HEK293 (cell line): ENCODE measurements around the gene SDF2.

ENCODE experiments used
- BCL11A ChIP-seq: fragments of 450-650 bp; formaldehyde crosslinking; IDR thresholded peaks from 2 replicates; pipeline ENCODE4 v1.5.1; 2016; ENCODE audit warnings: low read depth, missing biosample characterization, missing genetic modification characterization
- FEZF1 ChIP-seq: fragments of 450-650 bp; formaldehyde crosslinking; IDR thresholded peaks from 2 replicates; pipeline ENCODE4 v1.5.1; 2016; ENCODE audit warnings: missing biosample characterization, missing genetic modification characterization
- HOXD13 ChIP-seq: sonication (generic); formaldehyde crosslinking; IDR thresholded peaks from 2 replicates; pipeline ENCODE4 v1.8.0; 2022; ENCODE audit warnings: missing genetic modification reagents, borderline replicate concordance
- OVOL3 ChIP-seq: fragments of 450-650 bp; formaldehyde crosslinking; IDR thresholded peaks from 2 replicates; pipeline ENCODE4 v1.5.1; 2016; ENCODE audit warnings: missing biosample characterization, missing genetic modification characterization
- TRIM28 ChIP-seq: IDR thresholded peaks from 2 replicates; pipeline ENCODE4 v1.6.1; 2011; ENCODE audit warnings: low read length, control low read depth, borderline replicate concordance
- YY1 ChIP-seq: fragments of 450-650 bp; formaldehyde crosslinking; IDR thresholded peaks from 2 replicates; pipeline ENCODE4 v1.5.1; 2018; ENCODE audit warnings: missing biosample characterization, missing genetic modification characterization
- ZEB2 ChIP-seq: fragments of 450-650 bp; formaldehyde crosslinking; IDR thresholded peaks from 2 replicates; pipeline ENCODE4 v1.5.1; 2016; ENCODE audit warnings: missing biosample characterization, missing genetic modification characterization
- ZFHX2 ChIP-seq: fragments of 450-650 bp; formaldehyde crosslinking; conservative IDR thresholded peaks from 2 replicates; pipeline ENCODE4 v1.5.1; 2016; ENCODE audit warnings: missing biosample characterization, missing genetic modification characterization
- ZNF146 ChIP-seq: fragments of 450-650 bp; formaldehyde crosslinking; IDR thresholded peaks from 2 replicates; pipeline ENCODE4 v1.5.1; 2016; ENCODE audit warnings: missing biosample characterization, missing genetic modification characterization
- ZNF202 ChIP-seq: fragments of 450-650 bp; formaldehyde crosslinking; IDR thresholded peaks from 2 replicates; pipeline ENCODE4 v1.5.1; 2016; ENCODE audit warnings: missing biosample characterization, missing genetic modification characterization, borderline replicate concordance
- ZNF23 ChIP-seq: fragments of 450-650 bp; formaldehyde crosslinking; IDR thresholded peaks from 2 replicates; pipeline ENCODE4 v1.5.1; 2016; ENCODE audit warnings: missing biosample characterization, missing genetic modification characterization, borderline replicate concordance
- ZNF341 ChIP-seq: fragments of 450-650 bp; formaldehyde crosslinking; IDR thresholded peaks from 2 replicates; pipeline ENCODE4; 2016; ENCODE audit warnings: low read depth, missing biosample characterization, missing genetic modification characterization
- ZNF354C ChIP-seq: fragments of 450-650 bp; formaldehyde crosslinking; IDR thresholded peaks from 2 replicates; pipeline ENCODE4 v1.5.1; 2016; ENCODE audit warnings: missing biosample characterization, missing genetic modification characterization, low read depth, borderline replicate concordance
- ZNF48 ChIP-seq: fragments of 450-650 bp; formaldehyde crosslinking; IDR thresholded peaks from 2 replicates; pipeline ENCODE4 v1.5.1; 2016; ENCODE audit warnings: missing biosample characterization, missing genetic modification characterization
- ZNF530 ChIP-seq: fragments of 450-650 bp; formaldehyde crosslinking; IDR thresholded peaks from 2 replicates; pipeline ENCODE4 v1.5.1; 2016; ENCODE audit warnings: low read depth, missing biosample characterization, missing genetic modification characterization
- ZNF555 ChIP-seq: fragments of 450-650 bp; formaldehyde crosslinking; conservative IDR thresholded peaks from 2 replicates; pipeline ENCODE4 v1.5.1; 2017; ENCODE audit warnings: missing biosample characterization, mild to moderate bottlenecking, missing genetic modification characterization, inconsistent platforms
- ZNF561 ChIP-seq: fragments of 450-650 bp; IDR thresholded peaks from 2 replicates; pipeline ENCODE4 v1.5.1; 2018; ENCODE audit warnings: missing biosample characterization, missing genetic modification characterization, borderline replicate concordance
- ZNF600 ChIP-seq: fragments of 450-650 bp; formaldehyde crosslinking; IDR thresholded peaks from 2 replicates; pipeline ENCODE4 v1.5.1; 2016; ENCODE audit warnings: missing biosample characterization, missing genetic modification characterization
- ZNF629 ChIP-seq: fragments of 450-650 bp; formaldehyde crosslinking; IDR thresholded peaks from 2 replicates; pipeline ENCODE4 v1.5.1; 2017; ENCODE audit warnings: missing biosample characterization, missing genetic modification characterization
- ZNF747 ChIP-seq: fragments of 450-650 bp; formaldehyde crosslinking; IDR thresholded peaks from 2 replicates; pipeline ENCODE4 v1.5.1; 2016; ENCODE audit warnings: missing biosample characterization, missing genetic modification characterization
- ZNF837 ChIP-seq: fragments of 450-650 bp; formaldehyde crosslinking; IDR thresholded peaks from 2 replicates; pipeline ENCODE4 v1.5.1; 2016; ENCODE audit warnings: missing biosample characterization, missing genetic modification characterization
- TF ChIP-seq, protein P1 (sequence below): sonication (generic); formaldehyde crosslinking; IDR thresholded peaks from 2 replicates; pipeline ENCODE4 v1.8.1; 2022; ENCODE audit warnings: mild to moderate bottlenecking, moderate library complexity, missing genetic modification reagents
- TF ChIP-seq, protein P2 (sequence below): fragments of 450-650 bp; formaldehyde crosslinking; IDR thresholded peaks from 2 replicates; pipeline ENCODE4 v1.5.1; 2016; ENCODE audit warnings: missing biosample characterization, missing genetic modification characterization
- TF ChIP-seq, protein P3 (sequence below): fragments of 450-650 bp; formaldehyde crosslinking; IDR thresholded peaks from 2 replicates; pipeline ENCODE4 v1.5.1; 2016; ENCODE audit warnings: missing biosample characterization, missing genetic modification characterization
- TF ChIP-seq, protein P4 (sequence below): fragments of 450-650 bp; formaldehyde crosslinking; IDR thresholded peaks from 2 replicates; pipeline ENCODE4 v1.5.1; 2016; ENCODE audit warnings: missing biosample characterization, missing genetic modification characterization
- TF ChIP-seq, protein P5 (sequence below): fragments of 450-650 bp; formaldehyde crosslinking; IDR thresholded peaks from 2 replicates; pipeline ENCODE4 v1.5.1; 2017; ENCODE audit warnings: missing biosample characterization, missing genetic modification characterization
- TF ChIP-seq, protein P6 (sequence below): fragments of 450-650 bp; formaldehyde crosslinking; IDR thresholded peaks from 2 replicates; pipeline ENCODE4 v1.5.1; 2016; ENCODE audit warnings: missing biosample characterization, missing genetic modification characterization
- TF ChIP-seq, protein P7 (sequence below): fragments of 450-650 bp; formaldehyde crosslinking; IDR thresholded peaks from 2 replicates; pipeline ENCODE4 v1.5.1; 2016; ENCODE audit warnings: missing biosample characterization, missing genetic modification characterization

Gene SDF2

DNA sequence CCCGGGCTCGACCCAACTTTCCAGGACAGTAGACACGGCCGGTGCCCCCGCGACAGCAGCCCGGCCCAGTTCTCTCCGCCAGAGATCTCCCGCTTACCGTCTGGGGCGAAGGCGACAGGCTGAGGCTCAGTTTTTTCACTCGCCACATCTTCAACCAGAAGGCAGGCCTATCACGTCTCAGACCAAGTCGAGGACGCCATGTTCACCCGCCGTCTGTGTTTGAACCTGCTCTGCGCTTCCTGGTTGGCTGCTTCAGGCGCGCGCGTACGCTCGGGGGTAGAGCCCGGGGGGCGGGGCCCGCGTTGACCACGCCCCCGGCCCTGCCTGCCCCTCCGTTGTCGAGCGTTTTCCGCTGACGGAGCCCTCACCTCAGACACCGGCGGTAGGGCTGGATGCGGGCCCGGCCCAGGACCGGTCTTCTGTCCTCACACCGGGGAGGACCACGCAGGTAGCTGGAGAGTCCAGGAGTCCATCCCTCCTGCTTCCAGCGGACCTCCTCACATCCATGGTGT, 62.9 kb downstream of the SDF2 start, which contains the start of gene SPAG5 (continued):
- TF ChIP-seq ZNF48 (no peak), ZNF341 (tag by site-specific recombination) (no peak), ZFHX2 (tag by site-specific recombination) (no peak), ZNF629 (tag by site-specific recombination) (peak; percentile 8; the same call in 1 of the 2 replicates), ZNF561 (no peak; the same call in 1 of the 2 replicates), FEZF1 (tag by site-specific recombination) (no peak), ZNF146 (no peak), TRIM28 (no peak; the same call in 1 of the 2 replicates), ZNF837 (tag by site-specific recombination) (no peak), YY1 (tag by site-specific recombination) (peak; percentile 76), ZNF555 (tag by site-specific recombination) (no peak), ZNF530 (tag by site-specific recombination) (no peak), ZNF23 (tag by site-specific recombination) (no peak), HOXD13 (CRISPR knock-in tag) (no peak), ZNF202 (tag by site-specific recombination) (no peak), OVOL3 (no peak), BCL11A (tag by site-specific recombination) (no peak), ZNF354C (tag by site-specific recombination) (no peak), ZNF747 (tag by site-specific recombination) (no peak), ZNF600 (tag by site-specific recombination) (0 out of 2 replicates have a peak, but pooled peaks have one; percentile 37), ZEB2 (tag by site-specific recombination) (no peak; the same call in 1 of the 2 replicates)
- TF ChIP-seq, protein P1, sequence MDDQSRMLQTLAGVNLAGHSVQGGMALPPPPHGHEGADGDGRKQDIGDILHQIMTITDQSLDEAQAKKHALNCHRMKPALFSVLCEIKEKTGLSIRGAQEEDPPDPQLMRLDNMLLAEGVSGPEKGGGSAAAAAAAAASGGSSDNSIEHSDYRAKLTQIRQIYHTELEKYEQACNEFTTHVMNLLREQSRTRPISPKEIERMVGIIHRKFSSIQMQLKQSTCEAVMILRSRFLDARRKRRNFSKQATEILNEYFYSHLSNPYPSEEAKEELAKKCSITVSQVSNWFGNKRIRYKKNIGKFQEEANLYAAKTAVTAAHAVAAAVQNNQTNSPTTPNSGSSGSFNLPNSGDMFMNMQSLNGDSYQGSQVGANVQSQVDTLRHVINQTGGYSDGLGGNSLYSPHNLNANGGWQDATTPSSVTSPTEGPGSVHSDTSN (CRISPR knock-in tag) = no peak; the same call in 1 of the 2 replicates
- TF ChIP-seq, protein P2, sequence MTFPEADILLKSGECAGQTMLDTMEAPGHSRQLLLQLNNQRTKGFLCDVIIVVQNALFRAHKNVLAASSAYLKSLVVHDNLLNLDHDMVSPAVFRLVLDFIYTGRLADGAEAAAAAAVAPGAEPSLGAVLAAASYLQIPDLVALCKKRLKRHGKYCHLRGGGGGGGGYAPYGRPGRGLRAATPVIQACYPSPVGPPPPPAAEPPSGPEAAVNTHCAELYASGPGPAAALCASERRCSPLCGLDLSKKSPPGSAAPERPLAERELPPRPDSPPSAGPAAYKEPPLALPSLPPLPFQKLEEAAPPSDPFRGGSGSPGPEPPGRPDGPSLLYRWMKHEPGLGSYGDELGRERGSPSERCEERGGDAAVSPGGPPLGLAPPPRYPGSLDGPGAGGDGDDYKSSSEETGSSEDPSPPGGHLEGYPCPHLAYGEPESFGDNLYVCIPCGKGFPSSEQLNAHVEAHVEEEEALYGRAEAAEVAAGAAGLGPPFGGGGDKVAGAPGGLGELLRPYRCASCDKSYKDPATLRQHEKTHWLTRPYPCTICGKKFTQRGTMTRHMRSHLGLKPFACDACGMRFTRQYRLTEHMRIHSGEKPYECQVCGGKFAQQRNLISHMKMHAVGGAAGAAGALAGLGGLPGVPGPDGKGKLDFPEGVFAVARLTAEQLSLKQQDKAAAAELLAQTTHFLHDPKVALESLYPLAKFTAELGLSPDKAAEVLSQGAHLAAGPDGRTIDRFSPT = no peak
- TF ChIP-seq, protein P3, sequence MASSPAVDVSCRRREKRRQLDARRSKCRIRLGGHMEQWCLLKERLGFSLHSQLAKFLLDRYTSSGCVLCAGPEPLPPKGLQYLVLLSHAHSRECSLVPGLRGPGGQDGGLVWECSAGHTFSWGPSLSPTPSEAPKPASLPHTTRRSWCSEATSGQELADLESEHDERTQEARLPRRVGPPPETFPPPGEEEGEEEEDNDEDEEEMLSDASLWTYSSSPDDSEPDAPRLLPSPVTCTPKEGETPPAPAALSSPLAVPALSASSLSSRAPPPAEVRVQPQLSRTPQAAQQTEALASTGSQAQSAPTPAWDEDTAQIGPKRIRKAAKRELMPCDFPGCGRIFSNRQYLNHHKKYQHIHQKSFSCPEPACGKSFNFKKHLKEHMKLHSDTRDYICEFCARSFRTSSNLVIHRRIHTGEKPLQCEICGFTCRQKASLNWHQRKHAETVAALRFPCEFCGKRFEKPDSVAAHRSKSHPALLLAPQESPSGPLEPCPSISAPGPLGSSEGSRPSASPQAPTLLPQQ (tag by site-specific recombination) = no peak
- TF ChIP-seq, protein P4, sequence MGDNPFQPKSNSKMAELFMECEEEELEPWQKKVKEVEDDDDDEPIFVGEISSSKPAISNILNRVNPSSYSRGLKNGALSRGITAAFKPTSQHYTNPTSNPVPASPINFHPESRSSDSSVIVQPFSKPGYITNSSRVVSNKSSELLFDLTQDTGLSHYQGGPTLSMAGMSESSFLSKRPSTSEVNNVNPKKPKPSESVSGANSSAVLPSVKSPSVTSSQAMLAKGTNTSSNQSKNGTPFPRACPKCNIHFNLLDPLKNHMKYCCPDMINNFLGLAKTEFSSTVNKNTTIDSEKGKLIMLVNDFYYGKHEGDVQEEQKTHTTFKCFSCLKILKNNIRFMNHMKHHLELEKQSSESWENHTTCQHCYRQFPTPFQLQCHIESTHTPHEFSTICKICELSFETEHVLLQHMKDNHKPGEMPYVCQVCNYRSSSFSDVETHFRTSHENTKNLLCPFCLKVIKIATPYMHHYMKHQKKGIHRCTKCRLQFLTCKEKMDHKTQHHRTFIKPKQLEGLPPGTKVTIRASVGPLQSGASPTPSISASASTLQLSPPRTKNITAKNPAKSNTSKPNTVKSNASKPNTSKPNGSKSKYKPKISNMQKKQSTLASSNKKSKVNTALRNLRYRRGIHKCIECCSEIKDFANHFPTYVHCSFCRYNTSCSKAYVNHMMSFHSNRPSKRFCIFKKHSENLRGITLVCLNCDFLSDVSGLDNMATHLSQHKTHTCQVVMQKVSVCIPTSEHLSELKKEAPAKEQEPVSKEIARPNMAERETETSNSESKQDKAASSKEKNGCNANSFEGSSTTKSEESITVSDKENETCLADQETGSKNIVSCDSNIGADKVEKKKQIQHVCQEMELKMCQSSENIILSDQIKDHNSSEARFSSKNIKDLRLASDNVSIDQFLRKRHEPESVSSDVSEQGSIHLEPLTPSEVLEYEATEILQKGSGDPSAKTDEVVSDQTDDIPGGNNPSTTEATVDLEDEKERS (tag by site-specific recombination) = no peak
- TF ChIP-seq, protein P5, sequence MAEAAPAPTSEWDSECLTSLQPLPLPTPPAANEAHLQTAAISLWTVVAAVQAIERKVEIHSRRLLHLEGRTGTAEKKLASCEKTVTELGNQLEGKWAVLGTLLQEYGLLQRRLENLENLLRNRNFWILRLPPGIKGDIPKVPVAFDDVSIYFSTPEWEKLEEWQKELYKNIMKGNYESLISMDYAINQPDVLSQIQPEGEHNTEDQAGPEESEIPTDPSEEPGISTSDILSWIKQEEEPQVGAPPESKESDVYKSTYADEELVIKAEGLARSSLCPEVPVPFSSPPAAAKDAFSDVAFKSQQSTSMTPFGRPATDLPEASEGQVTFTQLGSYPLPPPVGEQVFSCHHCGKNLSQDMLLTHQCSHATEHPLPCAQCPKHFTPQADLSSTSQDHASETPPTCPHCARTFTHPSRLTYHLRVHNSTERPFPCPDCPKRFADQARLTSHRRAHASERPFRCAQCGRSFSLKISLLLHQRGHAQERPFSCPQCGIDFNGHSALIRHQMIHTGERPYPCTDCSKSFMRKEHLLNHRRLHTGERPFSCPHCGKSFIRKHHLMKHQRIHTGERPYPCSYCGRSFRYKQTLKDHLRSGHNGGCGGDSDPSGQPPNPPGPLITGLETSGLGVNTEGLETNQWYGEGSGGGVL (tag by site-specific recombination) = no peak
- TF ChIP-seq, protein P6, sequence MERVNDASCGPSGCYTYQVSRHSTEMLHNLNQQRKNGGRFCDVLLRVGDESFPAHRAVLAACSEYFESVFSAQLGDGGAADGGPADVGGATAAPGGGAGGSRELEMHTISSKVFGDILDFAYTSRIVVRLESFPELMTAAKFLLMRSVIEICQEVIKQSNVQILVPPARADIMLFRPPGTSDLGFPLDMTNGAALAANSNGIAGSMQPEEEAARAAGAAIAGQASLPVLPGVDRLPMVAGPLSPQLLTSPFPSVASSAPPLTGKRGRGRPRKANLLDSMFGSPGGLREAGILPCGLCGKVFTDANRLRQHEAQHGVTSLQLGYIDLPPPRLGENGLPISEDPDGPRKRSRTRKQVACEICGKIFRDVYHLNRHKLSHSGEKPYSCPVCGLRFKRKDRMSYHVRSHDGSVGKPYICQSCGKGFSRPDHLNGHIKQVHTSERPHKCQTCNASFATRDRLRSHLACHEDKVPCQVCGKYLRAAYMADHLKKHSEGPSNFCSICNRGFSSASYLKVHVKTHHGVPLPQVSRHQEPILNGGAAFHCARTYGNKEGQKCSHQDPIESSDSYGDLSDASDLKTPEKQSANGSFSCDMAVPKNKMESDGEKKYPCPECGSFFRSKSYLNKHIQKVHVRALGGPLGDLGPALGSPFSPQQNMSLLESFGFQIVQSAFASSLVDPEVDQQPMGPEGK (tag by site-specific recombination) = peak; percentile 65
- TF ChIP-seq, protein P7, sequence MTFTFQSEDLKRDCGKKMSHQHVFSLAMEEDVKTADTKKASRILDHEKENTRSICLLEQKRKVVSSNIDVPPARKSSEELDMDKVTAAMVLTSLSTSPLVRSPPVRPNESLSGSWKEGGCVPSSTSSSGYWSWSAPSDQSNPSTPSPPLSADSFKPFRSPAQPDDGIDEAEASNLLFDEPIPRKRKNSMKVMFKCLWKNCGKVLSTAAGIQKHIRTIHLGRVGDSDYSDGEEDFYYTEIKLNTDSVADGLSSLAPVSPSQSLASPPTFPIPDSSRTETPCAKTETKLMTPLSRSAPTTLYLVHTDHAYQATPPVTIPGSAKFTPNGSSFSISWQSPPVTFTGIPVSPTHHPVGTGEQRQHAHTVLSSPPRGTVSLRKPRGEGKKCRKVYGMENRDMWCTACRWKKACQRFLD (tag by site-specific recombination) = no peak
